Measurements from ENCODE around the gene MAP3K13. TPM values are rescaled to one million over a fixed set of nuclear protein-coding genes. Genes with fewer than 3 reads are reported as not detected.

MAP3K13 gene
- polyA plus RNA-seq, 1 donor (not counting 4 experiments of a cell fraction or from before 2014, with no cell fraction given) = 23.0 TPM

DNA sequence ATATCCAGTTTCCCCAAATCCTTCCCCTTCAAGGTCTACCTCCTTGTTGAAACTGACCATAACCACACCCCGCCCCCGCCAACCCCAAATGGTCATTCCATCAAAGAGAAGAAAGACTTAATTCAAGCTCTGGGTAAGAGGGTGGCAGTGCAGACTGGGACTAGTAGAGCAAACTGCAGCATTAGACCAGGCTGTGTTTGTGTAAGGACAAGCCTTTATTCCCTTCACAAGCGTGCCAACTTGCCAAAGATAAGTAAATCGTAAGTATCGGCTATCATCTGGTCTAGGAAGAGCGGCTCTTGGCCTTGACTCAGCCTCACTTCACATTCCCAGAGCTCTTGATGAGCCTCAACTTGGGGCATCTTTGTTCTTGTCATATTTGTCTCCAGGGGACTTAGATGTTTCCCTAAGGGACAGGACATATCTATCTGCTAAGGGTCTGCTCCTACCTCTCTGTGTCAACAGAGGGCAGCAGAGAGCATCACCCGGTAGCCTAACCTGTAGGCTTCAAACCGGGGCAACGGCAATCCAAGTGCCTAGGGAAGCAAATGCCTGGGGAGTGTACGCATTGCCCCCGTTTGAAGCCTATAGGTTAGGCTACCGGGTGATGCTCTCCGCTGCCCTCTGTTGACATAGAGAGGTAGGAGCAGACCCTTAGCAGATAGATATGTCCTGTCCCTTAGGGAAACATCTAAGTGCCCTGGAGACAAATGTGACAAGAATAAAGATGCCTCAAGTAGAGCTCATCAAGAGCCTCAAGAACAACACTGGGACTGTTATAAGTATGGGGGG, 8.9 kb upstream of the MAP3K13 start:
- Histone ChIP-seq H3K9me1 (ENCODE audit: control insufficient read depth, extremely low read depth, insufficient read depth, low read length) (no peaks in the 10 kb centered on the region), H4K20me1 (ENCODE audit: control insufficient read depth, extremely low read depth, insufficient read depth, low read length) (no peaks in the 10 kb centered on the region), H3K4me2 (ENCODE audit: control insufficient read depth, extremely low read depth, insufficient read depth, low read depth, low read length) (no peak overlapping the region), H3K9me3 (ENCODE audit: control insufficient read depth, low read depth, low read length) (no peaks in the 10 kb centered on the region), H3K79me2 (ENCODE audit: control insufficient read depth, insufficient read depth, low read length) (no peaks in the 10 kb centered on the region), H3K27ac (ENCODE audit: control insufficient read depth, insufficient read depth, low read length) (no peak overlapping the region), H2AFZ (ENCODE audit: control insufficient read depth, low read length) (no peak overlapping the region), H3K4me1 (ENCODE audit: control insufficient read depth, extremely low read depth, insufficient read depth, low read length) (no peaks in the 10 kb centered on the region), H3K36me3 (ENCODE audit: control insufficient read depth in 2 of 2, extremely low read depth in 1 of 2, insufficient read depth in 2 of 2, low read length in 2 of 2) (no peaks in the 10 kb centered on the region), H3K27me3 (ENCODE audit: control insufficient read depth, extremely low read depth, insufficient read depth, low read length) (no peaks in the 10 kb centered on the region), H3K9ac (ENCODE audit: control insufficient read depth, extremely low read depth, insufficient read depth, low read length) (no peak overlapping the region), H3K4me3 (ENCODE audit: control insufficient read depth in 2 of 3, extremely low read depth in 1 of 3, insufficient read depth in 2 of 3, low read depth in 1 of 3, low read length in 3 of 3) (no peak overlapping the region)
- dilution Hi-C loops (cut with MboI; ENCODE audit: extremely low pct_ligation_motif_present, low sequenced_read_pairs) = no loop called here
- no peak for TF ChIP-seq EZH2 (IDR thresholded peaks at IDR 0.05; ENCODE audit: low read length)
- TF ChIP-seq, protein P1, sequence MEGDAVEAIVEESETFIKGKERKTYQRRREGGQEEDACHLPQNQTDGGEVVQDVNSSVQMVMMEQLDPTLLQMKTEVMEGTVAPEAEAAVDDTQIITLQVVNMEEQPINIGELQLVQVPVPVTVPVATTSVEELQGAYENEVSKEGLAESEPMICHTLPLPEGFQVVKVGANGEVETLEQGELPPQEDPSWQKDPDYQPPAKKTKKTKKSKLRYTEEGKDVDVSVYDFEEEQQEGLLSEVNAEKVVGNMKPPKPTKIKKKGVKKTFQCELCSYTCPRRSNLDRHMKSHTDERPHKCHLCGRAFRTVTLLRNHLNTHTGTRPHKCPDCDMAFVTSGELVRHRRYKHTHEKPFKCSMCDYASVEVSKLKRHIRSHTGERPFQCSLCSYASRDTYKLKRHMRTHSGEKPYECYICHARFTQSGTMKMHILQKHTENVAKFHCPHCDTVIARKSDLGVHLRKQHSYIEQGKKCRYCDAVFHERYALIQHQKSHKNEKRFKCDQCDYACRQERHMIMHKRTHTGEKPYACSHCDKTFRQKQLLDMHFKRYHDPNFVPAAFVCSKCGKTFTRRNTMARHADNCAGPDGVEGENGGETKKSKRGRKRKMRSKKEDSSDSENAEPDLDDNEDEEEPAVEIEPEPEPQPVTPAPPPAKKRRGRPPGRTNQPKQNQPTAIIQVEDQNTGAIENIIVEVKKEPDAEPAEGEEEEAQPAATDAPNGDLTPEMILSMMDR (optimal IDR thresholded peaks at IDR 0.05 in 1 of 3, IDR thresholded peaks at IDR 0.05 in 1 of 3, conservative IDR thresholded peaks at IDR 0.05 in 1 of 3; ENCODE audit: extremely low read depth in 1 of 3, insufficient read depth in 2 of 3, low read length in 3 of 3) = peak; percentile 37 to 70 (median 54)
- FAIRE-seq = peak; percentile 92
- peak; percentile 81 for DNase-seq (ENCODE audit: low read depth, low spot score)

DNA sequence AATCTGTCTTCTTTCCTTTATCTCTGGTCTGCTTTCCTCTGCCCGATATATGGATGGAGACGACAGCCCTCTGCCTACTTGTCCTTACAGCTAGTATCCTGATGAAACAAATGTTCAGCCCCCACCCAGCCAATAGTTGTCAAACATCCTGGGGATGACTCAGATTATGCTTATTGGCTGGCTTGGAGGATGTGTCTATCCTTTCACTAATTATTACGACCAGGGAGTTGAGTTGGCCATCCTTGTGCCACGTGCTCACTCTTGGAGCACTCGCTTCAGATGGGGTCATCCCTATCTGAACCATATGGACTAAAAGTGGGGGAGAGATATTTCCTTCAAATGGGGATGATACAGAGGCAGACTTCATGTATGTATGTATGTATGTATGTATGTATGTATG, 6.4 kb upstream of the MAP3K13 start:
- Histone ChIP-seq H2AFZ (ENCODE audit: control insufficient read depth, low read length) (no peak overlapping the region), H3K9me1 (ENCODE audit: control insufficient read depth, extremely low read depth, insufficient read depth, low read length) (no peaks in the 10 kb centered on the region), H3K4me3 (ENCODE audit: control insufficient read depth in 2 of 3, extremely low read depth in 1 of 3, insufficient read depth in 2 of 3, low read depth in 1 of 3, low read length in 3 of 3) (no peak overlapping the region), H4K20me1 (ENCODE audit: control insufficient read depth, extremely low read depth, insufficient read depth, low read length) (no peaks in the 10 kb centered on the region), H3K9me3 (ENCODE audit: control insufficient read depth, low read depth, low read length) (no peaks in the 10 kb centered on the region), H3K4me1 (ENCODE audit: control insufficient read depth, extremely low read depth, insufficient read depth, low read length) (no peaks in the 10 kb centered on the region), H3K27me3 (ENCODE audit: control insufficient read depth, extremely low read depth, insufficient read depth, low read length) (no peaks in the 10 kb centered on the region), H3K9ac (ENCODE audit: control insufficient read depth, extremely low read depth, insufficient read depth, low read length) (no peak overlapping the region), H3K36me3 (ENCODE audit: control insufficient read depth in 2 of 2, extremely low read depth in 1 of 2, insufficient read depth in 2 of 2, low read length in 2 of 2) (no peaks in the 10 kb centered on the region), H3K27ac (ENCODE audit: control insufficient read depth, insufficient read depth, low read length) (no peak overlapping the region), H3K4me2 (ENCODE audit: control insufficient read depth, extremely low read depth, insufficient read depth, low read depth, low read length) (no peak overlapping the region), H3K79me2 (ENCODE audit: control insufficient read depth, insufficient read depth, low read length) (no peaks in the 10 kb centered on the region)
- dilution Hi-C loops (cut with MboI; ENCODE audit: extremely low pct_ligation_motif_present, low sequenced_read_pairs) = no loop called here
- no peak for FAIRE-seq
- TF ChIP-seq, protein P1 (optimal IDR thresholded peaks at IDR 0.05 in 1 of 3, IDR thresholded peaks at IDR 0.05 in 1 of 3, conservative IDR thresholded peaks at IDR 0.05 in 1 of 3; ENCODE audit: extremely low read depth in 1 of 3, insufficient read depth in 2 of 3, low read length in 3 of 3) = no peak
- no peak for TF ChIP-seq EZH2 (IDR thresholded peaks at IDR 0.05; ENCODE audit: low read length)
- no peak for DNase-seq (ENCODE audit: low read depth, low spot score)
